HepG2 (cell line): ENCODE data around the gene ARHGEF16. TPM values are rescaled to one million over a fixed set of nuclear protein-coding genes. Genes with fewer than 3 reads are reported as not detected.

Experiments
- CEBPG ChIP-seq: IDR thresholded peaks from 2 replicates; pipeline ENCODE4 v1.6.1; 2016
- HOMEZ ChIP-seq: IDR thresholded peaks from 2 replicates; pipeline ENCODE4 v1.6.1; 2016; ENCODE audit warnings: low read depth
- NAIF1 ChIP-seq: sonication (generic); formaldehyde crosslinking; IDR thresholded peaks from 2 replicates; pipeline ENCODE4 v1.5.0; 2020; ENCODE audit warnings: mild to moderate bottlenecking, missing genetic modification reagents, borderline replicate concordance
- ZHX2 ChIP-seq, 2 experiments: sonication (generic) in 1 of 2; formaldehyde crosslinking in 1 of 2; IDR thresholded peaks; 2 replicates each; pipeline versions ENCODE4 v1.6.1 to v1.9.0; 2014 to 2022; ENCODE audit warnings: antibody characterized with exemption in 1 of 2, borderline replicate concordance in 1 of 2, inconsistent platforms in 1 of 2, low read depth in 1 of 2, missing genetic modification reagents in 1 of 2
- ZNF468 ChIP-seq: sonication (generic); formaldehyde crosslinking; IDR thresholded peaks from 2 replicates; pipeline ENCODE4 v1.8.0; 2022; ENCODE audit warnings: mild to moderate bottlenecking, moderate library complexity, missing genetic modification reagents
- ZNF672 ChIP-seq: sonication (generic); formaldehyde crosslinking; IDR thresholded peaks from 2 replicates; pipeline ENCODE4 v1.8.1; 2022; ENCODE audit warnings: missing genetic modification reagents
- ZNF691 ChIP-seq: sonication (generic); formaldehyde crosslinking; IDR thresholded peaks from 2 replicates; pipeline ENCODE4 v1.4.0; 2020; ENCODE audit warnings: missing genetic modification reagents, low read depth, mild to moderate bottlenecking, borderline replicate concordance
- polyA plus RNA-seq, 8 experiments: library from polyadenylated mRNA; depleted of rRNA in 3 of 8; stranded (reverse) in 7 of 8; unstranded in 1 of 8; fragments of >200 nt; fragmentation: Illumina TruSeq in 4 of 8; extraction: Trizol in 4 of 8; gene quantifications; 2 replicates each; pipeline versions ENCODE4 v1.2.1 to v1.2.3, GENCODE V29; 2011 to 2016; ENCODE audit warnings: low read depth in 4 of 8, missing spikeins in 1 of 8, mixed read lengths in 1 of 8; ENCODE audit not compliant: insufficient read depth in 1 of 8
- total RNA-seq, 5 experiments: library from RNA; depleted of rRNA; stranded (reverse); fragments of >200 nt; fragmentation: Illumina TruSeq; extraction: Trizol; gene quantifications; 2 replicates each; pipeline ENCODE4 v1.2.3, GENCODE V29; 2016; ENCODE audit warnings: low read depth in 1 of 5
- TF ChIP-seq, protein P1 (sequence below): sonication (generic); formaldehyde crosslinking; IDR thresholded peaks from 2 replicates; pipeline ENCODE4 v1.4.0; 2020; ENCODE audit warnings: missing genetic modification reagents
- TF ChIP-seq, protein P2 (sequence below): sonication (generic); formaldehyde crosslinking; IDR thresholded peaks from 2 replicates; pipeline ENCODE4 v1.5.0; 2020; ENCODE audit warnings: mild to moderate bottlenecking, missing genetic modification reagents

ARHGEF16 gene
- total and polyA plus RNA-seq, 2 of the 13 experiments (the other 11 are each of a cell fraction or from before 2014, with no cell fraction given) = 20.3 to 39.9 TPM

DNA sequence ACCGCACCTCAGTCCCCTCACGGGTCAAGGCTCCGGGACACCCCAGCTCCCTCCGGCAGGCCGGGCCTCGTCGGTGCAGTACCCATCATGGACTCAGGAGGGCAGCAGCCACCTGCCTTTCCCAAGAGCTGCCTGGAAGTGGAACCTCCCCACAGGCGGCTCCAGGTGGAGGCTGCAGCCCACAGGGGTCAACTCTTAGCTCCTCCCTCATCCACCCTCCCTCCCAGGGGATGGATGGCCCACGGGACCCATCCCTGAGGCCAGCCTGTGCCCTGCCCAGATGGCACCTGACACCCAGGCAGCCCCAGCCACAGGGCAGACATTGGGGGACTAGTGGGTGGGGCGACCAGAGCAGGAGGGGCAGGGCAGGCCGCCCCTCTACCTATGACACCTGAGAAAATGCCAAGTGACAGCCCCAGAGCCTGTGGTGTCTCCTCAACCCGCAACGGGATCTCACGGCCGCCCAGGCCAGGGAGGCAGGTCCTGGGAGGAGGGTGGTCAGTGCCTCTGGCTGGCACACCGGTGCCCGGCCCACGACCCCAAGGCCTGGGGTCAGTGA lies 1.2 kb upstream of the ARHGEF16 start (continued):
- TF ChIP-seq ZHX2 (IDR thresholded peaks at IDR 0.05; ENCODE audit: low read depth) (no peak), ZHX2 (CRISPR knock-in tag; IDR thresholded peaks at IDR 0.05; ENCODE audit: borderline replicate concordance) (no peak), ZNF468 (CRISPR knock-in tag) (no peak), NAIF1 (CRISPR knock-in tag) (no peak), CEBPG (no peak), ZNF672 (CRISPR knock-in tag) (no peak), ZNF691 (0 out of 2 replicates have a peak, but pooled peaks have one; percentile 71), HOMEZ (CRISPR knock-in tag) (no peak)
- TF ChIP-seq, protein P1, sequence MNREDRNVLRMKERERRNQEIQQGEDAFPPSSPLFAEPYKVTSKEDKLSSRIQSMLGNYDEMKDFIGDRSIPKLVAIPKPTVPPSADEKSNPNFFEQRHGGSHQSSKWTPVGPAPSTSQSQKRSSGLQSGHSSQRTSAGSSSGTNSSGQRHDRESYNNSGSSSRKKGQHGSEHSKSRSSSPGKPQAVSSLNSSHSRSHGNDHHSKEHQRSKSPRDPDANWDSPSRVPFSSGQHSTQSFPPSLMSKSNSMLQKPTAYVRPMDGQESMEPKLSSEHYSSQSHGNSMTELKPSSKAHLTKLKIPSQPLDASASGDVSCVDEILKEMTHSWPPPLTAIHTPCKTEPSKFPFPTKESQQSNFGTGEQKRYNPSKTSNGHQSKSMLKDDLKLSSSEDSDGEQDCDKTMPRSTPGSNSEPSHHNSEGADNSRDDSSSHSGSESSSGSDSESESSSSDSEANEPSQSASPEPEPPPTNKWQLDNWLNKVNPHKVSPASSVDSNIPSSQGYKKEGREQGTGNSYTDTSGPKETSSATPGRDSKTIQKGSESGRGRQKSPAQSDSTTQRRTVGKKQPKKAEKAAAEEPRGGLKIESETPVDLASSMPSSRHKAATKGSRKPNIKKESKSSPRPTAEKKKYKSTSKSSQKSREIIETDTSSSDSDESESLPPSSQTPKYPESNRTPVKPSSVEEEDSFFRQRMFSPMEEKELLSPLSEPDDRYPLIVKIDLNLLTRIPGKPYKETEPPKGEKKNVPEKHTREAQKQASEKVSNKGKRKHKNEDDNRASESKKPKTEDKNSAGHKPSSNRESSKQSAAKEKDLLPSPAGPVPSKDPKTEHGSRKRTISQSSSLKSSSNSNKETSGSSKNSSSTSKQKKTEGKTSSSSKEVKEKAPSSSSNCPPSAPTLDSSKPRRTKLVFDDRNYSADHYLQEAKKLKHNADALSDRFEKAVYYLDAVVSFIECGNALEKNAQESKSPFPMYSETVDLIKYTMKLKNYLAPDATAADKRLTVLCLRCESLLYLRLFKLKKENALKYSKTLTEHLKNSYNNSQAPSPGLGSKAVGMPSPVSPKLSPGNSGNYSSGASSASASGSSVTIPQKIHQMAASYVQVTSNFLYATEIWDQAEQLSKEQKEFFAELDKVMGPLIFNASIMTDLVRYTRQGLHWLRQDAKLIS (CRISPR knock-in tag) = 0 out of 2 replicates have a peak, but pooled peaks have one; percentile 43
- TF ChIP-seq, protein P2, sequence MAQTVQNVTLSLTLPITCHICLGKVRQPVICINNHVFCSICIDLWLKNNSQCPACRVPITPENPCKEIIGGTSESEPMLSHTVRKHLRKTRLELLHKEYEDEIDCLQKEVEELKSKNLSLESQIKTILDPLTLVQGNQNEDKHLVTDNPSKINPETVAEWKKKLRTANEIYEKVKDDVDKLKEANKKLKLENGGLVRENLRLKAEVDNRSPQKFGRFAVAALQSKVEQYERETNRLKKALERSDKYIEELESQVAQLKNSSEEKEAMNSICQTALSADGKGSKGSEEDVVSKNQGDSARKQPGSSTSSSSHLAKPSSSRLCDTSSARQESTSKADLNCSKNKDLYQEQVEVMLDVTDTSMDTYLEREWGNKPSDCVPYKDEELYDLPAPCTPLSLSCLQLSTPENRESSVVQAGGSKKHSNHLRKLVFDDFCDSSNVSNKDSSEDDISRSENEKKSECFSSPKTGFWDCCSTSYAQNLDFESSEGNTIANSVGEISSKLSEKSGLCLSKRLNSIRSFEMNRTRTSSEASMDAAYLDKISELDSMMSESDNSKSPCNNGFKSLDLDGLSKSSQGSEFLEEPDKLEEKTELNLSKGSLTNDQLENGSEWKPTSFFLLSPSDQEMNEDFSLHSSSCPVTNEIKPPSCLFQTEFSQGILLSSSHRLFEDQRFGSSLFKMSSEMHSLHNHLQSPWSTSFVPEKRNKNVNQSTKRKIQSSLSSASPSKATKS (CRISPR knock-in tag) = no peak
